NOMO-1 (cell line): ENCODE data around the gene TMEM190.
"Not testable (repeated sequence)": the region's sequence is repeated elsewhere in the genome, so short reads cannot be mapped to it uniquely, and the experiment has no call there.

ENCODE experiments used
- DNase-seq, 2 experiments: peaks; one replicate each; lab custom pipeline; 2025; ENCODE audit not compliant: unreplicated experiment in 2 of 2; lab: John Stamatoyannopoulos, UW

The TMEM190 gene

DNA sequence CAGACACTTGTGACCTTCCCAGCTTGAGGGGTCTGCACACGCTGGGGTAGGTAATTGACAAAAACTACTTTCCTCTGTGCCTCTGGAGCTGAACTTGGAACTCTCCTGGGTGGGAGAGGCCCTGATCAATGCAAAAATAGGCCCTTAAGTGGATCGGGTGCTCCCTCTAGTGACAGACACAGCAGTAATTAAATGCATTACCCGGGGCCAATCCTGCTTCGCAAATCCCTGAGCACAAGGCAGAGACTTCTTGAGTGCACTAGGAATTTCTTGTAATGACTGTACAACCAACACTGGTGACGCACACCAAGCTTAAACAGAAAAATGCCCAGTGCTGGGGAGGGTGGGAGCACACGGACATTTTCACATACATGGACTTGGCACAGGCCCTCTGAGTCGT is 41.6 kb downstream of the TMEM190 start:
- peak; percentile 53 to 65 for DNase-seq

- no peak for DNase-seq
Observed at GRCh38 chr19:55419103-55419502, 42.5 kb downstream of the TMEM190 start.

DNA sequence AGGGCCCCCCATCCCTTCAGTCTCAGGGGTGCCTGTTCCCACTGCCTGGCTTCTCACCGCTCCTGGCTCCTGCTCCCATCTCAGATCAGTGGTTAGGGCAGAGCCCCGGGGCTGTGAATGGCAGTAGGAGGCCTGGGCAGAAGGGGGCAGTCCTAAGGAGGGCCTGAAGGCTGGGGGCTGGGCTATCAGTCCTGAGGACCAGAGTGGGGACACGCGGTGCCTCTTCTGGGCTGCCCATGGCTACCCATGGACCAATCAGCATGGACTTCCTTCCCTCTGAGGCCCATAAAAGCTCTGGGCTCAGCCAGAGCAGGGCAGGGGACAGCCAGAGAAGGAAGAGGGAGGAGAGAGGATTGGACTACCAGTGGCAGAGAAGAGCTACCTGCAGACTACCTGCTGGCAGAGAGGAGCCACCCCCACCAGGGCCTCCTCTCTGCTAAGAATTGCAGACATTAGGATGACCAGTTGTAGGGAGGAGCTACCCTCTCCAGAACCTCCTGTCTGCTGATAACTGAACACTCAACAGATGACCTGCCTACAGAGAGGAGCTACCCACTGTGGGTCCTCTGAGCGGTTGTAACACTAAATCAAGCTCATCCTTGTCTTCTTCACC is 43.1 kb downstream of the TMEM190 start:
- DNase-seq, result no peak

DNA sequence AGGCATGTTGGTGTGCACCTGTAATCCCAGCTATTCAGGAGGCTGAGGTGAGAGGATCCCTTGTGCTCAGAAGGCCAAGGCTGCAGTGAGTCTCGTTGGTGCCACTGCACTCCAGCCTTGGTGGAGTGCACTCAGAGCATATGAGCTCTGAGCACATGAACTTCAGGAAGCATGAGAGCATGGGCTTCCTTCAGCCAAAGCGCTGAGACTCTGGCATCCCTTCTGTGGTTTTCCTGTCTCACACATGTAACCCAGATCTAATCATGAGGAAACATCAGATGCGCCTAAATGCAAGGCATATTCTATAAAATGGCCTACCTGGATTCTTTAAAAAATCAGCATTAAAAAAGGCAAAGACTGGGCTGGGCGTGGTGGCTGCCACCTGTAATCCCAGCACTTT is 44.7 kb downstream of the TMEM190 start:
- not testable (repeated sequence) for DNase-seq

DNA sequence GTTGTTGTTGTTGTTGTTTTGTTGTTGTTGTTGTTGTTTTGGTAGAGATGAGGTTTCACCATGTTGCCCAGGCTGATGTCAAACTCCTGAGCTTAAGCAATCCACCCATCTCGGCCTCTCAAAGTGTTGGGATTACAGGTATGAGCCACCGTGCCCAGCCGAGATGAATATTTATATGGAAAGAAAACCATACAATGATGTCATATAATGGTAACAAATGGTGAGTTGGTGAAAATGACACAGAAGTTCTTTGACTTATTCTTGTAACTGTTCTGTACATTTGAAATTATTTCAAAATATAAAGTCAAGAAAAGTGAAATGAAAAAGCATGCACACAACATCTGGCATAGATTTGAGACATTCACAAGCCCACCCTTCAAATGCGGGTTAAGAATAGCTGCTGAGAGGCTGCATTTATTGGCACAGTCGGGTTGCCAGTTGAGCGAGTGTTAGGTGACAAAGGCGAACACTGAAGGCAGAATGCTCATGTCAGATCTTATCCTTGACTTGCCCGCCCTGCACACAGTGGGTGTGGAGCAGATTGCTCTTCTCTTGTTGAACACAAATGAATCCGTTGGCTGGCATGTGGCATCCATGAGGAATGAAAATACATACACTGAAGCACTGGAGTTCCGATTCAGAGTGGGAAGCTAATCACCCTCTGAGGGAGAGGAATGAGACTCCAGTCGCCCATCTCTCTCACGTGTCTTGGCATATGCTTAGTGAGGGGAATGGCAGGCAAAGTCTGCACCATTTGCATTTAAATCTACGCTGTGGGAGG is 46.8 kb downstream of the TMEM190 start:
- DNase-seq, result no peak

DNA sequence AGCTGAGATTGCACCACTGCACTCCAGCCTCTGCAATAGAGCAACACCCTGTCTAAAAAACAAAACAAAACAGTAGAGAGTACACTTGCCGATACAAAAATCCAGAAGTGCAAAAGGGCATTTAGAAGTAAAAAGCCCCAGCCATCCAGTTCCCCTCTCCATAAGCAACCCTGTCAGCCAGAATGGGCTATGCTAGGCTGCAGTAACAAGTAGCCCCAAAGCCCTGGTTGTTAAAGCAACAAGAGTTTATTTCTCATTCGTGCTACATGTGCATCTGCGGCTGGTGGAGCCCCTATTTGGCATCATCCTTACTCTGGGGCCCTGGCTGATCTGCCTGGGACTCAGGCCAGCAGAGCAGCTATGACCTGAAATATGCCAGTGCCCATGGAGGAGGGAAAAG is 47.9 kb downstream of the TMEM190 start:
- no peak for DNase-seq

DNA sequence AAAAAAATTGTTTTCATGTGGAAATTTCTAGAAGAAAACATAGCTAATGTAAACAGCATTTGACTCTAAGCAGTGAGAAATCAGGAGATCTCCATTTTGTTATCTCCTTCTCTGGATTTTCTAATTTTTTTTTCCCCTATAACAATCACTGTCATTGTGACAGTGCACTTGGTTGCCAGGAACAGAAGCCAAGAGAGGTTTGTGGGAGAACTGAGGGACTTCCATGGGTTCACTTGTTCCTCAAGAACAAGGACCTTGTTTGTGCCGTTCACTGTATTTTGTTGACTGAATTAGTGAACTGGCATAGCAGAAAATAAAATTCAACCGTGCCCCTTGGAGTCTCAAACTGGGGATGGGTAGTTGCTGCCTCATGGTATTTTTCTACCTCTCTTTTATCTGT is 49.4 kb downstream of the TMEM190 start:
- DNase-seq, result no peak
